Epithelial cell of prostate (primary cell): Measurements from ENCODE around the gene SRCAP.
A peak's percentile ranks its signal among the peaks of the same experiment; 100 is the strongest.

Experiments used
- DNase-seq: peaks from one replicate; pipeline ENCODE4 v3.0.0-alpha.2; 2011; ENCODE audit warnings: low read depth, low spot score
- H3K27ac ChIP-seq: fragments of 450-650 bp; 2 replicates; pipeline ENCODE4 v1.5.1; 2017; ENCODE audit warnings: mild to moderate bottlenecking

Gene SRCAP

DNA sequence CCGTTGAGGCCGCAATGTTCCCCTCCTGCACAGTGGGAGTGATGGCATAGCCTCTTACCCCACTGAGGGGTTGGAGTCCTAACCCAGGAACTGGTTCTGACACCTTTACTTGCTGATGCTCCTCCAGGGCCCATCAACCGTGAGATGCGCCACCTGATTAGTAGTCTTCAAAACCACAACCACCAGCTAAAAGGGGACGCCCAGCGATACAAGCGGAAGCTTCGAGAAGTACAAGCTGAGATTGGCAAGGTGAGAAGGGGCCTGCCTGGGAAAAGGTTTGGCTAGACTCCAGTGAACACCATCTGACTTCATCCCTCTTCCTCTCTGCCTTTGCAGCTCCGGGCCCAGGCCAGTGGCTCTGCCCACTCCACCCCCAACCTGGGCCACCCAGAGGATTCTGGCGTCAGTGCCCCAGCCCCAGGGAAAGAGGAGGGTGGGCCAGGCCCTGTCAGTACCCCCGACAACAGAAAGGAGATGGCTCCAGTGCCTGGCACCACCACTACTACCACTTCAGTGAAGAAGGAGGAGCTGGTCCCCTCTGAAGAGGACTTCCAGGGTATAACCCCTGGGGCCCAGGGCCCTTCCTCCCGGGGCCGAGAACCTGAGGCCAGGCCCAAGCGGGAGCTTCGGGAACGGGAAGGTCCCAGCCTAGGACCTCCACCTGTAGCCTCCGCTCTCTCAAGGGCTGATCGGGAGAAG lies 68.9 kb downstream of the SRCAP start:
- no peak overlapping the region for H3K27ac ChIP-seq
- DNase-seq = no peak

DNA sequence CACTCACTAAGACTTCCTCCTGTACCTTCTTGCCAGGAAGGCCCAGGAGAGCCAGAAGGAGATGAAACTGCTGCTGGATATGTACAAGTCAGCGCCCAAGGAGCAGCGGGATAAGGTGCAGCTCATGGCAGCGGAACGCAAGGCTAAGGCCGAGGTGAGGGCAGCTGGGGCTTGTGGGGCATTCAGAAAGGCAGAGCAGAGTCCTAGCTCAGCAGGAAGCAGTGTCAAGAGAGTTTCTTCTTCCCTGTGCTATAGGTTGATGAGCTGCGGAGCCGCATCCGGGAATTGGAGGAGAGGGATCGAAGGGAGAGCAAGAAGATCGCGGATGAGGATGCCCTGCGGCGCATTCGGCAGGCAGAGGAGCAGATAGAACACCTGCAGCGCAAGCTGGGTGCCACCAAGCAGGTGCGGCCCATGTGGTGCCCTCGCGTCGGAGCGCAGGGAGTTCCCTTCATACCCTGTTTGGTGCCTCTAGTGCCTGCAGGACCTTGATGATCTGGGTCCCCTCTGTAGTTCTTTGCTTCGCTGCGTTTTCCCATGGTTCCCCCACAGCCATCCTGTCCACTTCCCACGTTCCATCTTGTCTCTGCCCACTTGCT lies 69.7 kb downstream of the SRCAP start:
- no peak overlapping the region for H3K27ac ChIP-seq
- no peak for DNase-seq

DNA sequence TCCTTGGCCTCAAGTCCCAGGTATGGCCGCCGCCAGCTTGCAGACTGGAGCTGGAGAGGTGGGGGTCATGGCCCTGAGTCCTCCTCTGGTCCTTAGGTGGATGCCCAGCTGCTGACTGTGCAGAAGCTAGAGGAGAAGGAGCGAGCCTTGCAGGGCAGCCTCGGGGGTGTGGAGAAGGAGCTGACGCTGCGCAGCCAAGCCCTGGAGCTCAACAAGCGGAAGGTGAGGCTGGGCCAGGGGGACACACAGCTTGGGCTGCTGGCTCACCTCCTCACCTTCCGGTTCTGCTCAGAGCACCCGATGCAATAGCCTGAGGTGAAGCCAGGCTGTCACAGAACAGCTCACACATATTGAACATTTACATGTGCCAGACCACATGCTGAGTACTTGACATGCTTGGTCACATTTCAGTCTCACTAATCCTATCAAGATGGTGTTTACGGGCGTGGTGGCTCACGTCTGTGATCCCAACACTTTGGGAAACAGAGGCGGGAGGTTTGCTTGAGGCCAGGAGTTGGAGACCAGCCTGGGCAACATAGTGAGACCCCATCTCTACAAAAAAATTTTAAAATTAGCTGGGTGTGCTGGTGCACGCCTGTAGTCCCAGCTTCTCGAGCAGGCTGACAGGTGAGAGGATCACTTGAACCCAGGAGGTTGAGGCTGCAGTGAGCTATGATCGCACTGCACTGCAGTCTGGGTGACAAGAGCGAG lies 70.6 kb downstream of the SRCAP start:
- H3K27ac ChIP-seq = no peak overlapping the region
- no peak for DNase-seq

DNA sequence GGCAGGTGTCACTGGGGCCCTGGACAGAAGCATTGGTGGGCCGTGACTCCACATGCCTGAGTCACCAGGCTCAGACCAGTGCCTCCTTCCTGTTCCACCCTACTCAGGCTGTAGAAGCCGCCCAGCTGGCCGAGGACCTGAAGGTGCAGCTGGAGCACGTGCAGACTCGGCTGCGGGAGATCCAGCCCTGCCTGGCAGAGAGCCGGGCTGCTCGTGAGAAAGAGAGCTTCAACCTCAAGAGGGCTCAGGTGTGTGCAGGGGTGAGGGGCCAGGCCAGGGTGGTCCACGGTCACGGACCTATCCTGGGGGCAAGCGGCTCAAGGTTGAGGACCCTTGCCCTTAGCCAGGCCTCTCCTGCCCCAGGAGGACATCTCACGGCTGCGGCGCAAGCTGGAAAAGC lies 72.8 kb downstream of the SRCAP start:
- H3K27ac ChIP-seq = no peak overlapping the region
- DNase-seq = no peak

DNA sequence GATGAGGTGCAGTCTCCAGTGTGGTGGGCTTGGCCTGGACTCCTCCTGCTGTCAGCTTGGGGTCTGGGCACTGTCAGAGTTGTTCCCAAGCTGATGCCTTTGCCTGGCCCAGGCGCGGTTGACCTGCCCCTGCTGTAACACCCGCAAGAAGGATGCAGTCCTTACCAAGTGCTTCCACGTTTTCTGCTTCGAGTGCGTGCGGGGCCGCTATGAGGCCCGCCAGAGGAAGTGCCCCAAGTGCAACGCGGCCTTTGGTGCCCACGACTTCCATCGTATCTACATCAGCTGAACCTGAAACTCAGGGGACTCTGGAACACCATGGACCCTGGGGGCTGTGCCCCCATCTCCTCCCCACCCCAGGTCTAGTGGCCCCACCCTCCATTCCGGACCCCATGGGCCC lies 74.9 kb downstream of the SRCAP start:
- no peak overlapping the region for H3K27ac ChIP-seq
- DNase-seq = no peak

DNA sequence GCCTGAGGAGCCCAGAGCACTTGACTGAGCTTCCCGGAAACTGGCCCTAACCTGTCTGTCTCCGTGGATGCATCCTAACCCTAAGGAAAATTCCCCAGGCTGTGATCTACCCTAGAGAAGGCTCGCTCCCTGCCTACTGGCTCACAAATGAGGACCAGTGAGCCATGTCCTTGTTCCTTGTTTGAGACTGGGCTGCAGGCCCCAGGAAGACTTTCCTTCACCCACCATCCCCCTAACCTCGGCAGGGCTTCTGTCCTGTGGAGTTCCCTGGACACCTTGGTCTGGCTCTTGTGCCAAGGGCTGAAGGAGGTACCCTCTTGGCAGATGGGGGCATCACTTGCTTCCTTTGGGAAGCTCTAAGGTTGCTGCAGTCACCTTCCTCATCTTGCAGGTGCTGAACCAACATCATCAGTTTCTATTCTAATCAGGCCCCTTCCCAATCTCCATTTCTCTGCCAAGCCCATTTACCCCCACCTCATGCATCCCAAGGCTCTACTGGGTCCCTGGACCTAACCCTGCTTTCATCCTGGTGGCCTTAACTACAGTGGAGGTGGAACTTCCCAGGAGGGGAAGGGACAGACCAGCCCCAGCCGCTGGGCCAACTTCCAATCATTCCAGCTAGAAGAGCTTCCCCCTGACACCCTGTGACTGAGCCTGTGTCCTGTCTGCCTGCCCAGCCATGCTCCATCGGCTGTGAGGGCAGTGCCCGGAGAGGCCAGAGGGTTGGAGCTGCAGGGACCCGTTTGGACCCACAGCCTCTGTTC lies 75.6 kb downstream of the SRCAP start:
- DNase-seq = no peak
- peak overlapping the region; percentile 78 for H3K27ac ChIP-seq

DNA sequence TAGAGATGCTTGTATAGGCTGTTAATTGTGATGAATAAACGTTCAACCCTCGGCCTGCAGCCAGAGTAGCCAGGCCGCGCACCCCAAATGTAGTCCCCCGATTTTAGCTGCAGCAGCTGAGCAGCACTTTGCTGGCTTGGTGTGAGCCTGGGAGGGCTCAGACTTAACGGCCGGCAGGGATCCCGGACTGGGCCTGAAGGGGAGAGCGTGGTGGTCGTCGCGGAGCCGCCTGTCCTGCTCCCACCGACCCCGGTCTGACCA lies 76.1 kb downstream of the SRCAP start:
- H3K27ac ChIP-seq = peak overlapping the region; percentile 78

DNA sequence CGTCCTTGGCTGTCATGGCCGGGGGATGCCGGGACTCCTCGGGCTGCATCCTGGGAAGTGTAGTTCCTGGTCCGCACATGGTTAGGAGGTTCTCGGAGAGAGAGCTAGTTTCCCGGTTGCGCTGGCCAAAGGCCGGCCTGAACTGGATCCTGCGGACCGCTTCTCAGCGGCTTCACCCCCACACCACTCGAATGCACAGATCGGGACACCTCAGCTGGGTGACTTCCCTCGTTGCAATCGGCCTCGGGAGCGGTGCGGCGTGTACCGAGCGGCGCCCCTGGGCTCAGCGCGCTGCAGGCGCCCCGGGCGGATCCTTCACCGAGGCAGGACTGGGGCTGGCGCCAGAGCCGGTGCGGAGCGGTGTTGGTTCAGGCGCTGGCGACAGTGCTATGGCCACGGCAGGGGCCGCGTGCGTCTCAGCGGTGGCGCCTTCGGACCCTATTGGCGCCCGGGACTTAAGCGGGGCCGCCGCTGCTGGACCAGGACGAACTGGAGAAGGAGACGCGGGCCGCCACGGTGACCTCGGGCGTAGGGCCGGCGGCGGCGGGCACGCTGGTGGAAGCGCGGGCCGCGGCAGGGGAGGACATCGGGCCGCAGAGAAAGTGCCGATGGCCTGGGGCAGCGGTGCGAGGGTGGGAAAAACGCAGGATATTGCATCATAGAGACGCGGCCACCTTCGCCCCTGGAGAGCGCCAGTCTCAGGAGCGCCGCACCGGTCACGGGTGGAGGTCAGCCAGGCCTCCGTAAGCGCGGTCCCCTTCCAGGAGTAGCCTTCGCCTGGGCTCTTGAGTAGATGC lies 76.6 kb downstream of the SRCAP start:
- peak overlapping the region; percentile 78 for H3K27ac ChIP-seq
- no peak for DNase-seq

More for the DNA sequence above, 76.1 kb downstream of the SRCAP start:
- DNase-seq = no peak

DNA sequence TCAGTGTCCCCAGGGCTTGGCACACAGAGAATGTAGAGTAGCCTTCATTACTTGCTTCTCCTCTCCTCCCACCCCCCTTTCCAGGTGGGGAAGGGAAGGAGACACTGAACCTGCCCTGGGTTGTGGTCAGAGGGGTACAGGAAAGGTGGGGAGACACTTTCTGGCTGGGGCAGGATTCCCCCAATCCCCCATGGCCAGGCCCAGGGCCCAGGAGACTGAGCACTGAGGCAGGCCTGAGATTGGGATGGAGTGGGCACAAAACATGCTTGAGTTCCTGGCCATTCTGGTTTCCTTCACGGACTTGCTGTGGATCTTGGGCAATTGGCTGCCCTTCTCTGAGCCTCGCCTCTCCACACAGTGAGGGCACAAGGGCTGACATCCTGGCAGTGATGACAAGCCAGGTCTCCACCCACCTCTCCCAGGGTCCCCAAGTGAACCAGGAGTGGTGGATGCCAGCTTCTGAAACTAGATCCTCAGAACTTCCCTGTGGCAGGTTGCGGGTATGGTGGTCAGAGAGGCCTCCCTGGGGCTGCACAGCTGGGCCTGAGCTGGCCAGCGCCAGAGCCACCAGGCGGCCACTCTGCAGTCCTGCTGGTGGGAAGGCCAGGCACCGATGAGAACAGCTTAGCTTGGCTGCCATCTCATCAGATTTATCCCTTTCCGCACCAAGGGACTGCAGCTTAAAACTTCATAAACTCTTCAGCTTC lies 78.8 kb downstream of the SRCAP start:
- no peak overlapping the region for H3K27ac ChIP-seq
- no peak for DNase-seq

DNA sequence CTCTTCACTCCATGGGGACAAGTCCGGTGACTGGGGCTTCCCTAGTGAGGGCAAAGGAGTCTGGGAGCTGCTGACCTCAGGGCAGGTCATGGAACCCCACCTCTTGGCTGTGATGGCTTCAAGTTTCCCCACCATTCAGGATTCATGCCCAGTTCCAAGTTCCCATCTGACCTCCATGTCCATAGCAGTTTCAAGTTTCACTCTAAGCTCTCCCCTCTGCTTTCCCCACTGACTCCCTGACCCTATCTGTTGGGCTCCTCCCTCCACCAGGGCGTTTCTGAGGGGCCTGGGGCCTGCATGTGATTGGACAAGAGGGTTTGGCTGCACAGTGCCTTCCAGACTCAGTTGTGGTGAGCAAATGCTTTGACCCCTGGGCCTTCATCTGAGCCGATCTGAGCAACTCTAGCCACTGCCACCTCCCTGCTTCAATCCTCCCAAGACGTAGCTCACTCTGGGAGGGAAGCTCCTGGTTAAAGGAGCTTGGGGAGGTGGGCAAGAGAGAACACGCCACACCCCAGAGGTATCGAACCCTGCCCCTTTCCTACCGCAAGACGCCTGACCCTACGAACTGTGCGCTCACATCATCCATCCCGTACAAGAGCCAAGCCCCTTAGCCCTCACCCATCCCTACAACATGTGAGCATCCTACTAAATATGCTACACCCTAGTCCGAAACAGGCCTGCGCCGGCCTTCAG lies 79.7 kb downstream of the SRCAP start:
- H3K27ac ChIP-seq = no peak overlapping the region
- DNase-seq = no peak

DNA sequence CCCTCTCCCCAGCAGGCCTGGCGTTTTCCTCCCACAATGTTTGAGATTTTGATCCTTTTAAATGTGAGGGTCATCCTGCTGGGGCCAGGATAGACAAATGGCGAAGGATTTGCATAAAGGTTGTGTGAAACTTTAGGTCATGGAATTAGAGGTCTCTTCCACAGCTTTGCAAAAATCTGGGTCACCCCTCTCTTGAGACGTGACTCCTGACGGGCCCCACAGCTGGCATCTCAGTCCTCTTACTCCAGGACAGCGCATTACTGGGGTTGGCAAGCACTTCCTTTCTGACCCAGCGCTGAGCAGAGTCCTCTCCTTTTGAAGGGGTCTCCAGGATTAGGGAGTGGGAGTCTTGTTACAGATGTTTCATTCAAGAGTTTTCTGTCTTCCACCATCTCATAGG lies 80.6 kb downstream of the SRCAP start:
- no peak overlapping the region for H3K27ac ChIP-seq
- no peak for DNase-seq

DNA sequence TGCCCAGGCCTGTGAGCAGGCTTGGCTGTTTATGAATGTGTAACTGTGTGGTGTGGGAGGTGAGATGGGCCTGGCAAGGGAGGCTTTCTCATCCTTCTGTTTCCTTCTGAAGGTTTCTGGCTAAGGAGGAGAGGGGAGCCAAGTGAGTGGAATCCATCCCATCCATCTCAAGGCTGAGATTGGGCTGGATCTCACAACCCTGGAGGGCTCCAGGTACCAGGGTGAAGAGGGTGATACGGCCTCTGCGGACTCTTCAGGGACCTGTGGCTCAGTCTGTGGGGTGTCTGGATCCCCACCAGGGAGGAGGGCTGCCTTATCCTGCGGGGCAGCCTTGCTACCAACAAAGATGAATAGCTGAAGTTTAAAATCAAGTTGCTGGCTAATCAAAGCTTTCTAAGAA lies 81.0 kb downstream of the SRCAP start:
- H3K27ac ChIP-seq = no peak overlapping the region
- DNase-seq = no peak

DNA sequence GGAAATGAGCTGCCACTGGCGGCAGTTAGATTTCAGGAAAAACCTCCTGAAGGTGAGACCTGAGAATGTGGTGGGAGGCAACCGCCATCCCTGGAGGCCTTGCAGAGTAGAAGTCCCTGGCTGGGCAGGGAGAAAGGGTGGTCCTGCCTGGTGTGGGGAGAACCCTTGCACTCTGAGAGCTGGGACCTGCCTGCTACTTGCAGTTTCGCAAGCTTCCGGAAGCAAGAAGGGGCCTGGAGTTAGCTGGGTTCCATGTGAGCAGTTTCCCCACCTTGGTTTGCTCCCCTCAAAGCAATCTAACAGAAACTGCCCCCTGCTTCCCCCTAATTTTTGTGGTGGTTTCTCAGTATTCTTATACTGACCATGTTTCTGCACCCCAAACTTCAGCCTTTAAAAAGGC lies 81.6 kb downstream of the SRCAP start:
- no peak for DNase-seq
- H3K27ac ChIP-seq = no peak overlapping the region

DNA sequence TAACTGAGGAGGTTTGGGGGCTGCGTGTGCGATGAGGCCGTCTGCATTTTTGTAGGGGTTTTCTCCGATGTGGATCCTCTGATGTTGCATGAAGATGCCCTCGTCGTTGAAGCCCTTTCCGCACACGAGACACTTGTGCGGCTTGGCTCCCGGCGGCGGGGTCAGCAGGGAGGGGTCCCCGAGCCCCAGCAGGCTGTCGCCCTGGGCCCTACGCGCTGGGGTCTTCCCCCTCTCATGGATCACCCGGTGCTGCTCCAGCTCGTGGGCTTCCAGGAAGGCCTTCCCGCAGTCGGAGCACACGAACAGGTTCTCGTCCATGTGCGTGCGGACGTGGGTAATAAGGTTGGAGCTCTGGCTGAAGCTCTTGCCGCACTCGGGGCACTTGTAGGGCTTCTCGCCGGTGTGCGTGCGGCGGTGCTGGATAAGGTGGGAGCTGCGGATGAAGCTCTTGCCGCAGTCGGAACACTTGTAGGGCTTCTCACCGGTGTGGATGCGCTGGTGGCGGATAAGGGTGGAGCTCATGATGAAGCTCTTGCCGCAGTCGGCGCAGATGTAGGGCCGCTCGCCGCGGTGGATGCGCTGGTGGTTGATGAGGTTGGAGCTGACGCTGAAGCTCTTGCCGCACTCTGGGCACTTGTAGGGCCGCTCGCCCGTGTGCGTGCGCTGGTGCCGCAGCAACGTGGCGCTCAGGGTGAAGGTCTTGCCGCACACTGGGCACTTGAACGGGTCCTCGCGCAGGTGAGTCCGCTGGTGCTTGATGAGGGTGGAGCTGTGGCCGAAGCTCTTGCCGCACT lies 83.7 kb downstream of the SRCAP start:
- no peak overlapping the region for H3K27ac ChIP-seq
- no peak for DNase-seq

DNA sequence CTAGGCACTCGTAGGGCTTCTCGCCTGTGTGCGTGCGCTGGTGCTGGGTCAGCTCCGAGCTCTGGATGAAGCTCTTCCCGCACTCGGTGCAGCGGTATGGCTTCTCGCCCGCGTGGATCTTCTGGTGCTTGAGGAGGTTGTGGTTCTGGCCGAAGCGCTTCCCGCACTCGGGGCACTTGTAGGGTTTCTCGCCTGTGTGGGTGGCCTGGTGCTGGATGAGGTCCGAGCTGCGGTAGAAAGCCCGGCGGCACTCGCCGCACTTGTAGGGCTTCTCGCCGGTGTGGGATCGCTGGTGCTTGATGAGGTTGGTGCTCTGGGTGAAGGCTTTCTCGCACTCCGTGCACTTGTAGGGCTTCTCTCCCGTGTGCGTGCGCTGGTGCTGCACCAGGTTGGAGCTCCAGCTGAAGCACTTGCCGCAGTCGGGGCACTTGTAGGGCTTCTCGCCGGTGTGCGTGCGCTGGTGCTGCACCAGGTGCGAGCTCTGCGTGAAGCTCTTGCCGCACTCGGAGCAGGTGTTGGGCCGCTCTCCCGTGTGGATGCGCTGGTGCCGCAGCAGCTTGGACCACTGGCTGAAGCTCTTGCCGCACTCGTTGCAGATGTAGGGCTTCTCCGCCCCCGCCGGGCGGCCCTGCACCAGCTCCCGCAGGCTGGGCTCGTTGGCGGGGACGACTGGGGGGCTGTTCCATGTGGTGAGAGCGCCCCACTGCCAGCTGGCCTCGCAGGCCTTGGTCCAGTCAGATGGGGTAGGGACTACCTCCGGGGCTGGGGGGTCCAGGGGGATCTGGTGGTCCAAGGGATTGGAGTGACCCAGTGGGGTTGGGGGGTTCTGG lies 84.5 kb downstream of the SRCAP start:
- no peak overlapping the region for H3K27ac ChIP-seq
- DNase-seq = no peak

DNA sequence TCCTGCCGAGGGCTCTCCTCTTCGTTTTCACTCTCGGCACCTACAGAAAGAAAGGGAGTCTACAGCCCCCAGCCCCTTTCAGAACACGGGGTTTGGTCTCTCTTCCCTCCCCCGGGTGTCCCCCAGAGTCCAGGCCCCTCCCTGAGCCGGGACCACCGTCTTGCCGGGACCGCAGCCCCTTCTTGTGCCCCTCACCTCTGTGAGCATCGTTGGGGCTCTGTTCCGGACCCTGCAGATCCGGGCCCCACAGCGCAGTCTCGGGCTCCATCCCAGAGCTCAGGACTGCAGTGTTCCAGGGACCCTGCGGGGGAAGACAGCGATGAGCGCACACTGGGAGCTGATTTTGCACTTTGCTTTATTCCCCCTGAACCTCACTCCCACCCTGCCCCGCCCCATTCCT lies 85.2 kb downstream of the SRCAP start:
- H3K27ac ChIP-seq = no peak overlapping the region
- DNase-seq = no peak
